ENCODE measurements around the gene RGS6.

Gene RGS6

DNA sequence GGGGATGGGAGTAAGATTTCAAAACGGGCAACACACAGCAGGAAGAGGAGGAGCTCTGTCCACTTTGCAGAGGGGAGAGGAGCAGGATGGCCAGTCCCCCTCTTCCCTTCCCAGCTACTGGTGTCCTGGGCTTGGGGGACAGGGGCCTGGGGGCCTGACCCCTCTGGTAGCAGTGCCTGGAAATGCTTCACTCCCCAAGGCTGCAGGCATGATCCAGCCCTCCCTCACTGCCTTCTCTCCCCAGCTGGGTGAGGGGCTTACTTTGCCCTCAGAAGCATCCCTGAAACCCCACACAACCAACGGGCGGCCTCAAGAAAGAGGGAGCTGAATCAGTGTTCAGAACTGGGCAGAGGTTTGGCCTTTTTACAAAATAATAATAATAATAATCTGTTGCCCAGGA lies 682.1 kb downstream of the RGS6 start:
- Histone ChIP-seq H3K4me1 (ENCODE audit: control insufficient read depth, insufficient read depth, low read length) (peaks cover 27% of the 10 kb centered on the region), H3K36me3 (ENCODE audit: control insufficient read depth in 2 of 2, insufficient read depth in 2 of 2, low read length in 2 of 2) (no peaks in the 10 kb centered on the region), H3K27ac (ENCODE audit: low read length) (no peak overlapping the region), H3K27me3 (ENCODE audit: control insufficient read depth in 1 of 2, insufficient read depth in 2 of 2, low read length in 2 of 2) (no peaks in the 10 kb centered on the region), H3K9me3 (ENCODE audit: control insufficient read depth in 2 of 2, low read length in 2 of 2) (no peaks in the 10 kb centered on the region), H3K4me3 (ENCODE audit: low read length in 2 of 2) (no peak overlapping the region), H3K9ac (ENCODE audit: low read length in 2 of 2) (no peak overlapping the region)

DNA sequence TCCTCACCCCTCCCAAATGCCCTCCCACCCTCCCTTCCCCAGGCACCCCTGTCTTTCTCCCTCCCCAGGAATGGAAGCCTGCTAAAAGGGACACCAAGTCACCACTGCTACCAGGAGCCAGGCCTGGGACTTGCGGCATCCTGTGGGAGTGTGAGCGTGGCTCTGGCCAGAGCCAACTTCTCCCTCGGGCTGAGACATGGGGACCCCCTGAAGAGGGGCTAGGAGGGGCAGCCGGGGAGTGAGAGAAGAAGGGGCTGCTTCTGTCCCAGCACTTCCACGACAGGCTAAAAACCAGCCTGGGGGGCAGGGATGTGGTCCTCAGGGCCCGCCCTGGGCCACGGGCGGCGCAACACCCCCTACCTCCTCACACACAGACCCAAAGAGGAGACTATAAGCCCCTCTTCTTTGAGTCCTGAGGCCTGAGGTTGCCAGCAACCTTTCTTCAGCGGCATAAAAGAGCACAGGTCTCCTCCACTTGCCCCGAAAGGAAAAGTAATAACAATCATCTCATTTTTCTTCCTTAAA lies 682.7 kb downstream of the RGS6 start:
- H3K27ac ChIP-seq (ENCODE audit: low read length) = no peak overlapping the region
- H3K9ac ChIP-seq (ENCODE audit: low read length in 2 of 2) = no peak overlapping the region
- no peaks in the 10 kb centered on the region for H3K9me3 ChIP-seq (ENCODE audit: control insufficient read depth in 2 of 2, low read length in 2 of 2)
- no peak overlapping the region for H3K4me3 ChIP-seq (ENCODE audit: low read length in 2 of 2)
- peaks cover 27% of the 10 kb centered on the region for H3K4me1 ChIP-seq (ENCODE audit: control insufficient read depth, insufficient read depth, low read length)
- H3K27me3 ChIP-seq (ENCODE audit: control insufficient read depth in 1 of 2, insufficient read depth in 2 of 2, low read length in 2 of 2) = no peaks in the 10 kb centered on the region
- no peaks in the 10 kb centered on the region for H3K36me3 ChIP-seq (ENCODE audit: control insufficient read depth in 2 of 2, insufficient read depth in 2 of 2, low read length in 2 of 2)

DNA sequence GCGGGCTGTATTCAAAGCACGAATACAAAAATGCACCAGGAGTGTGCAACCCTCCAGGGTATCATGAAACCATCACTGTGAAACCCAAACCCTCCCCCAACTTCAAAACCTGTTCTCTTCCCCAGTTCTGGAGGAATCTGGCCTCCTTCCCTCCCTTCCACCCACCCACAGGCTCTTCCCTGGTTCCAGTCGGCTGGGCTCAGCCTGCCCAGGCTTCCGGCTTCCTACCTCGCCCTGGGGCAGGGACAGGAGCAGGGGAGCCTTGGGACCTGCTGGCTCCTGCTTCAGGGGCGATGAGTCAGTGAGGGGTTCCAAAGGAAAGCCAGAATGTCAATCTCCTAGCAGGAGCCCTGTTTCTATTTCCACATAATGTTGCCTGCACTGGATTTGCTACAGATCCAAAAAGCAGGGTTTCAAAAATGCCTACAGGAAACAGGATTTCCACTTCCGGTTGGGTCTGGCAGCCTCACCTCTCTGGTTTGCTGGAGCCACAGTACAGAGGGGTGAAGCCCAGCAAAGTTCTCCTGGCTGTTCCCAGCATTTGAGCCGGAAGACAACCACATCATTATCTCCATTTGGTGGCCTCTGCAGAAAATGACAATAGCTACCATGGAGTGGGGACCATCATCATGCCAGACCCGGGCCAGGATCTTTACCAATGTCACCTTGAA lies 683.4 kb downstream of the RGS6 start:
- Histone ChIP-seq H3K27me3 (ENCODE audit: control insufficient read depth in 1 of 2, insufficient read depth in 2 of 2, low read length in 2 of 2) (no peaks in the 10 kb centered on the region), H3K9ac (ENCODE audit: low read length in 2 of 2) (no peak overlapping the region), H3K4me1 (ENCODE audit: control insufficient read depth, insufficient read depth, low read length) (peaks cover 27% of the 10 kb centered on the region), H3K36me3 (ENCODE audit: control insufficient read depth in 2 of 2, insufficient read depth in 2 of 2, low read length in 2 of 2) (no peaks in the 10 kb centered on the region), H3K4me3 (ENCODE audit: low read length in 2 of 2) (no peak overlapping the region), H3K9me3 (ENCODE audit: control insufficient read depth in 2 of 2, low read length in 2 of 2) (no peaks in the 10 kb centered on the region), H3K27ac (ENCODE audit: low read length) (no peak overlapping the region)

Data from stomach smooth muscle (tissue), 2 donors.